Activated CD8-positive, alpha-beta memory T cell treated with anti-CD3 and anti-CD28 coated beads, Interleukin-2, amount 50 U/mL, for 4 hours (primary cell): ENCODE measurements around the gene ADAM12.

Experiments used
- DNase-seq: peaks from one replicate; pipeline ENCODE4 v3.0.0-alpha.2; 2020

The ADAM12 gene

DNA sequence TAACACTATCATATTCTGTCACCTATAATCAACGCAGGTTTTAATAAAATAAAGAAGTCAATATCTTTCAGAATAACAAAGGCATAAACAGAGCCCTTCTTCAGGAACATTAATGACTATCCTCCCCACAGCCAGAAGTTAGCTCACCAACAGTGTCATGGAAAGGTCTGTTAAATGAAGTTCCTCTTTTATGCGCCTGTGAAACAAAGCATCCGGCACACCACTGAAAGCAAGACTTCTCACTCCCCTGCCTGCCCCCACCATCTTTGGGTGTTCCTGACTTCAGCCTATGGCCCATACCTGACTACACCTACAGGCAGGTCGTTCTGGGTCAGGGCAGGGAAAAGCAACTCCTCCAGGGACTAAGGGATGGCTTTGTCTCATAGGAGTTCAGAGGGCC lies 286.5 kb downstream of the ADAM12 start:
- no peak for DNase-seq

DNA sequence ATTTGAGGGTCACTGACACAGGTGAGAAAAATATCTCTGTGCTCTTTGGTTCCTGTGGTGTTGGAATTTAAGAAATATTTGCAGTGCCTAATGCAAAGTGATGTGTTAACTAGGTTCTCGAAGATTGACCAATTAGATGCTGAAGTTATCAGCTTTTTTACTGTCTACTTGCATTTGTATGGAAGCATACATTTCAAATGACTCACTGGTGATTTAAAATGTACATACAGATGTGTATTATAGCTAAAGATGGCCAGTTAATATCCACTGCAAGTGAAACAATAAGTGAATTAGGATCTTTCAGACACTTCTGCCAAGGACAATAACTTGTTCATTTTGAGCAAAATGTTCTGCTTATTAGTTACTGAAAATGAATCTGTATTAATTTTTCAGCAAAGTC lies 287.0 kb downstream of the ADAM12 start:
- DNase-seq: no peak

DNA sequence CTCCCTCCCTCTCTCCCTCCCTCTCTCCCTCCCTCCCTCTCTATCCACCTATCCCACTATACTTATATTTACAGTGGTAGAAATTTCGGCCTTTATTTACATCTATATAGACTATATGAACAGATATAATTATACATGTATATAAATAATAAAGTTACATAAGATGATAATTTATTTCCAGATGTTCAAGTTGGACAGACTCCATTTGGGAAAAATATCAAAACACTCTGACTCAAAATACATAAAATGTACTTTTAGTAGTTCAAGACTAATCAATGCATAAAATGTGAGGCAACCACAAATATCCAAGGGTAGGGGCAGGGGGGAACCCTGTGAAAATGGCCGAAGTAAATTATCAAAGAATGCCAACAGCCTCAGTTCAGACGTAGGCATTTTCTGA lies 288.9 kb downstream of the ADAM12 start:
- DNase-seq: no peak

DNA sequence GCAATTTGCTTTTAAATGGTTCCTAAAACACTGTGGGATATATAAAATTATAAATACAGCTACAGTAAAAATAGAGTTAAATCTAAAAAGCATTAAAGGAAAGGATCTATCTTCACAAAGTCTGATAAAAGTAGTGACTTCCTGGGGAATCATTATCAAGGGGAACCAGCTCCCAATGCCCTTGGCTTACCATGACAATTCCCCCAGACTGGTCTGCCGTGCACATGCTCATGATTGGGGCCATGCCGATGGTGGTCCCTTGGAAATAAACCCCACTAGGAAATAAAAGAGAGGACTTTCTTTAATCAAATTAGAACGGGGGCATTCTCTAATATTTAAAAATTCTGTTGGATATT lies 290.1 kb downstream of the ADAM12 start:
- DNase-seq: no peak

DNA sequence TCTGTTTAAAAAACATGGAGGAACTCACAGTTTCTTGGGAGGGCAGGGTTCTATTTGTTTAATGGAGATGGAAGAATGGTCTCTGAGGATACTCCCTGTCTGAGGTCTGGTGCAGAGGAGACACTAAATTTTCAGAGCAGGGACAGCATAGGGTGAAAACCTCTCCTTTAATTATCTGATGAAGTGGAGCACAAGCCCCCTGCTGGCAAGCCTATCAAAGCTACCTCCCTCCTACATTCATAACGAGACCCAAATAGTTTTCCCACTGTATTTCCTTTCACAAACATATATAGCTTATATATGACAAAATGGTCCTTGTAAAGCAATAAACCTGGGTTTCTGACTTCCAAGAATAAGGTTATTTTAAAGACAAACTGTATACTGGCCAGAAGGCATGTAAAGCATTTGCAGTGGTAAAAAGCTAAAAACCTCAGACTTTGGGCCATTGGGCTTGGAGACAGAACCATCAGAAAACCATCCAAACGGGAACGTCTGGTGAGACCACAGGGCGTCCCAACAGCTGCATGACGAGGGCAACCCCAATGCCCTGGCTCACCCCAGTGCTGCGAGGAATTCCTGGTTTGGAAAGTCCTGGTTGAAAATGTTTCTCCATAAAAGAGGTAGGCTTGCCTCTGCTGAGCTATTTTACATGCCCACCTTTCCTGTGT lies 290.6 kb downstream of the ADAM12 start:
- no peak for DNase-seq

DNA sequence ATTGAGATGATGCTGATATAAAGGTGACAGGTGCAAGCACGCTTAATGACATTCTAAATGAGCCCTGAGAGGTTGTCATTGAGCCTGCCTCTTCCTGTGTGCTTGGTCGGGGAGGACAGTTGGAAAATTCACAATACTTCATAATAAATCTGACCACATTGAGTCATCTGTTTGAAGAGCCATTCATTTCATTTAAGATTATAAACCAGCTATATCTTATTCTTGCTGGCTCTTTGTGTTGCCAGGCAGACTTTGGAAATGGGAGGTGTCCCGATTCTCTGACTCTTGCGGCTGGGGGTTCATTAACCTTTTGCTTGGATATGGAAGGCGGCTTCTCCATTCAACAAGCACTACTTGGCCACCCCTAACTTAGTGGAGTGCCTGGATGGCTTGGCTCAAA lies 293.7 kb downstream of the ADAM12 start:
- no peak for DNase-seq

DNA sequence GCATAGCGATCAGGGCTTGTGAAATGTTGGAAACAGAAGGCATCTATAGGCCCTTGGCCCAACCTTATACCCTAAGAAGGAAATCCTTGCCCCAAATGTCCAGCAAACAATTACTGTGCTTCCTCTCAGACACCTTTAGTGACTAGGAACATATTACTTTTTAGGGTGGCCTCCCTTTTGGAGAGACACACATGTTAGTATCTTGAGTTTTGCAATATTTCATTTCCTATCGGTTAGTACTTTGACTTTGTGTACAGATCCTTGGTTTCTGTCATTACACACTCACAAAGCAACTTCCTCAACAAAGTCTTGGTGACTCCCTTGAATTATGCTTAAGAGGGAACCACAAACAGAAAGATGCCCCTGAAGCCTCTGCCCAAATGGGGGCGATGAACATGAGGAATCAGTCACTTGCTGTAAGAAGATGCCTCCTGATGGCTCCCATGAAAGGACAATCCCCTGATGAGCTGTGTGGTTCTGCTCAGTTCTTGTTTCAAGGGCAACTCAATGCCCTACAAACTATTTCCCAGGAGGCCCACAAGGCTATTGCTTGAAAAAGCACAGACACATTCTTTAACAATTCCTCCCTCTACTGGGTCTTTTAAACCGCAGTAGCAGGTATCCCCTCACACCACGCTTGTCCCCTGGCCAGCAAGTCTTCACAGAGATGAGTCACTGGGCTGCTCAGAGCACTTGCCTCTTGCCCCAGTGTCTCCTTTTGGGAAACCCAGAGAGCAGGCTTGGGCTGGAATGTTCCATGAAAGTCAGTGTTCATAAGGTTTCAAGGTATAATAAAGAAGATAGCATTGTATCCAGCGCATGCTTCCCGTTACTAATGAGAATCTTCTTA lies 295.7 kb downstream of the ADAM12 start:
- DNase-seq: no peak

DNA sequence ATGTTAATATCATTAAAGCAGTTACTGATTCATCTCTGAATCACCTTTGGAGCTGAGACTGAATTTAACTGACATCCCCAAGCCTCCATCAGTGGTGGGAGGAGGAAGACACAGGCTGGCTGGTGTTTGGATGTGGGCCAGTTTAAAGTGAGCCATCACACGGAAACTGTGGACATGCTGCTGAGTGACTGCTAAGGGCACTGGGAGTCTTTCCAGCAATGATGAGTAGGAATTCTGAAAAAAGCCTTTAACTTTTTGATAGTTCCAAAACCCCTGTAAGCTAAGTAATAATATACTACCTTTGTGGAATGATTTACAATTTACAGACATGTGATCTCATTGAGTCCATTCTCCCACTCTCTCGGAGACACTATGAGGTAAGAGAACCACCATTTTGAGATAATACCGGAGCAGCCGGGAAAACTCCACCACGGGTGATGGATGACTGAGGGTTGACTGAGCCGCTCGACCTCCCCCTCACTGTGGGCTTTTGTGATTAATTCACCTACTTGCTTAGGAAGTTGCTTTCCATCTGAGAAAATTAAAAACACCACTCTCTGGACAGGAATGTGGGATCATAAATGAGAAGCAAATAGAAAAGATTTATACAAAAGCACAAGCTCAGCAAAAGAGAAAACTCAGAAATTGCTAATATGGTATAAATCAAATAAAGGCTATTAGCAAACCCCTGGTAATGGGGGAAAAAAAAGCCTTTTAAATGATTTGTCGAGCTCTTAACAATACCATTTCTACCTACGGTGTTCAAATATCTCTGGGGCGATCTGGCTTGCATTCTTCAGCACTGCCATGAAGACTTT lies 297.2 kb downstream of the ADAM12 start:
- DNase-seq: no peak

DNA sequence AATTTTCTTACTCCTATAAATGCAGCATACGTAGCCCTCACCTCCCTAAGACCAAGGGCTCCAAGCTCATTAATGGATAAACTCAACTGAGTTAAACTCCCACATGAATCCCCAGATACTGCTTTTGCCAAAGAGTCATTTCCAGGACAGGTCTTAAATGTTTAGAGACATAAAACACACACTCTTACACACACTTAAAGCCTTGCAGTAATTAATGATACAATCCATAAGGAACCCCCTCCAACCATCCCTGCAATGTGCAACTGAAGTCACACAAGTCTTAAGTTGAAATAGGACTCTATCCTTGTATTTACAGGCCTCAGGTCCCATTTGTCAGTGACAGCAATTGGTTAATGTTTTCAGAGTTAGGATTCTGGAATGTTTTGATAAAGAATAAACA lies 297.8 kb downstream of the ADAM12 start:
- no peak for DNase-seq

DNA sequence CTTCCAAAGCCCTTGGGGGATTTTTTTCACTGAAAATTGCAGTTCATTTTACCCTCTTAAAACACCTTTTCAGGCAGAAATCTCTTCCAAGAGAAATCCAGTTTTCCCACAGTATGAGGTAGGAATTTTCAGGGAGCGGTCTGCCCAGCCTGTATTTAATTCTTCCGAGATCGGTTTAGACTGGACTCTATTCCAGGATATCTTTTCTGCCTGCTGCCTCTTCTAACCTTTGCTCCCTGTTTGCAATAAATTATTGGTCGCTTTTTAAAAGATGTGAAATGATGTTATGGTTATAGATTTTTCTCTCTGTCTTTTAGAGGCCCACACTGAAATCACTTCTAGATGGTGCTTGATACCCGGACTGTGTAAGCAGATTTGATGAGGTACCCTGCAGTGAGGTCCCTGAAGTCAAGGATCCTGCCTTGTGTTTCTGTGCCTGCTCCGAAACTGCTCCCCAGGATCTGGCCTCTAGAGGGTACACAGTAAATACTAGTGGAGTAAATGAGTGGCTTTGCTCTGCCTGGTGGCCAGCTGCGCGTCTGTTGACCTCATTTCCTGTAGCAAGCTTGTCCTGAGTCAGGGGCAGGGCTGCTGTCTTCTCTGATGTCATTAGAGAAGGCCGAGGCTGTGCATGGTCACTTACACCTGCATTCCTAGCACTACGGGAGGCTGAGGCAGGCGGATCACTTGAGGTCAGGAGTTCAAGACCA lies 300.3 kb downstream of the ADAM12 start:
- no peak for DNase-seq

DNA sequence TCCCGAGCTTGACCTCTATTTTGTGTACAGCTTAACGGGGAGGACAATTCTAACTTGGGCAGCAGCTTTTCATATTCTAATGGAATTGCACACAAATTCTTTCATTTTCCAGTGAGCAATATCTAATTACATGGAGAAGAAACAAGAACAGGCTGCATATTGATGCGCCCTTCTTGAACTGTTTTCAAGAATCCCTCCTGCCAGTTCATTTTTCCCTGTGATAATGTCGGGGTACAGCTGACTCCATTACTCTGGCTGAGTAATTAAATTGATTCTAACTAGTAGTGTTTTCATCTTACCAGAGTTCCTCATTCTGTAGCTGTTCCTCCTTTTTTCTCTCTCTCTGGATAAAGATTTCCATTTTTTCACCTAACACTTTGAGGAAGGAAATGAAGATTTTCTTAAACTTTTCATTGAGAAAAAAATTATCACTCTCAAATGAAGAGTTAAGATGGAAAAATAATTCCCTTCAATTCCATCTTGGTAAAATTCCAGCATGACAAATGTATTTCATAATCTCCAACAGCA lies 301.1 kb downstream of the ADAM12 start:
- no peak for DNase-seq

DNA sequence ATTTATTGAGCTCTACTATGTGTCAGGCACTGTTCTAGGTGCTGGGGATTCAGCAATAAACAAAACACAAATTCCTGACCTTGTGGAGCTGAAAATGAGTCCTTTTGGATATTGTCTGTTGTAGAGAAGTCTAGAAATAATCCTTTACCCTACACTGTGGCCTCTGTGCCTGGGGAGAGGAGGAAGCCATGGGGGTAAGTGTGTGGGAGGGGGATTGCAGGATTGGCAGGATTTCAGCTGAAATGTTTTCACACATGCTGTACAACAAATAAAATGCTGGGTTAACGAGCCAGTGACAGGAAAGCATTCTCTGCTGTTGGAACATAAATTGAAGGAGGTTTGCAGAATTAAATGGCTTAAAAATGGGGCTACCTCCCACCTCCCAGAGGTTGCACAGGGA lies 302.5 kb downstream of the ADAM12 start:
- DNase-seq: no peak

DNA sequence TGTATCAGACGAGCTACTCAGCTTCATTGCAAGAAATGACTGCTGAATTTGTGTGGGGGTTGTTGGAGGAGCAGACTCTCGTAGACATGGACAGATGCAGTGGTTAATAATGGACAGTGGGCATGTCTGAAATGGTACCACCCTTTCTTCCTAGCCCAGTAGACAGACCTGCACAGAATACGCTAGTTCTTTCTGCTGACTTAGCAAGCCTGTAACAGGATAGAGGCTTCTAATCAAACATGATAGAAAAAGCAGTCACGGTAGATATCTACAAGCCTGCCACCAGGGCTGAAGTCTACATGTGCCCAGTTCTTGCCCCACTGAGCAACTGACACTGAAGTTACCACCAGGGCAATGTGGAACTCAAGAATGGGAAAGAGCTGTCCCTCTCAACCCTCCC lies 303.9 kb downstream of the ADAM12 start:
- DNase-seq: no peak

DNA sequence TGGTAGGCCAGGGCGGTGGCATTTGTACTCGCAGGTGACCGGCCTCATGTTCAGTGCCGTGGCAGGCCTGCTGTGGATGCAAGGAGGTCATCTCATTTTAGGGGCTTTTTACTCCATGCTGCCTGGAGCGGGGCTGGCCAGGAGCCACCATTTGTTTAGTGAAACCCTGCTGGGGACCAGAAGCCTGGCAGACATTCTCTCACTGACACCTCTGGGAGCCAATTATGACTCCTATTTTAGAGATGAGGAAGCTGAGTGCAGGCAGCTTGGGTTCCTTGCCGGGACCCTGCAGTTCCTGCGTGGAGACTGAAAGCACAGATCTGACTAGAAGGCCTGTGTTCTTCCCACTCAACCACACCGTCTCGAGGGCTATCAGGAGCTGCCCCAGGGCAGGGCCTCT lies 305.3 kb downstream of the ADAM12 start:
- no peak for DNase-seq

DNA sequence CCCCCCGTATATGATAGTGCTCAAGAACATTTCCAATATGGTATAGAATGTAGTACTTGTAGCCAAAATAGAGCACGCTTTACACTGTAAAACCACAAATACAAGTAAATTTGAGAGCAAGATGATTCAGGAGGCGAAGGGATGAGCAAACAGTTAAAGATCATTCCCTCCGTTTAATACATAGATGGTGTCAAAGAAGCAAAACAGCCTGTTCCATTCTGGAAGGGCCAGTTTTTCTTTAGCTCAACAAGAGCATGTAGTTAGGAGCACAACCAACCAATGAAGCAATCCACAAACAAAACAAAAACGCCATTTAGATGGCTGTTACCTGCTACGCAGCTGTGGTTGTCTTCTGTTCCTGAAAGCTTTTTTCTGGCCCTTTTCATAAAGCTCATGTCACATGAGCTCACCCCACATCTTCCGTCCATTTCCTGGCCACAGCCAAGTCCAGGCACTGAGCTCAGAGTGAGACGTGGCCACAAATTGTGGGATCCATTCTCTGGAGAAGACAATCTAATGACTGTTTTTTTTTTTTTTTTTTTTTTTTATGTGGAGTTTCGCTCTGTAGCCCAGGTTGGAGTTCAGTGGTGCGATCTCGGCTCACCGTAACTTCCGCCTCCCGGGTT lies 306.3 kb downstream of the ADAM12 start:
- no peak for DNase-seq

DNA sequence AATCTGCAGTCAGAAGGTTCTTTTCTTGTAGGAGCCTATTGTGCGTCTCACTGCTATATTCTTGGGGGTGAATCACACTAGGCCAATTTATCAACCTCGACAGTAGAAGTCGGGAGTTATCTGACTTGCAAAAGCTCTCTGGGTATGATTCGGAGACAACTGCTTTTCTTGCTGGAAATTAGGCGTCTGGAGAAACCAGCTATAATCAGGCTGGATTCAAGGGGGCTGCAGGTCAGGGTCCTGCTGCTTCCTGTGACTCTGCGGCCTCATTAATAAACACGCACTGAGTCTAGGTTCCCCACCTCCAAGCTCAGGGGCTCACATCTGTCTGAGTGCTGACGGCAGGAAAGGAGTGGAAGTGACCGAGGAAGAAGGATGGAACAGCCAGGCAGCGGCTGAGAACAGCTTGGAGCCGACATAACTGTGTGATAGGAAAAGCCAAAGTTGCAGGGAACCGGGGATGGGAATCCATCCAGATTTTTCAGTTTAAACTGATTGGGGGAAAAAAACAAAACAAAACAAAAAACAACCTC lies 307.3 kb downstream of the ADAM12 start:
- DNase-seq: no peak

DNA sequence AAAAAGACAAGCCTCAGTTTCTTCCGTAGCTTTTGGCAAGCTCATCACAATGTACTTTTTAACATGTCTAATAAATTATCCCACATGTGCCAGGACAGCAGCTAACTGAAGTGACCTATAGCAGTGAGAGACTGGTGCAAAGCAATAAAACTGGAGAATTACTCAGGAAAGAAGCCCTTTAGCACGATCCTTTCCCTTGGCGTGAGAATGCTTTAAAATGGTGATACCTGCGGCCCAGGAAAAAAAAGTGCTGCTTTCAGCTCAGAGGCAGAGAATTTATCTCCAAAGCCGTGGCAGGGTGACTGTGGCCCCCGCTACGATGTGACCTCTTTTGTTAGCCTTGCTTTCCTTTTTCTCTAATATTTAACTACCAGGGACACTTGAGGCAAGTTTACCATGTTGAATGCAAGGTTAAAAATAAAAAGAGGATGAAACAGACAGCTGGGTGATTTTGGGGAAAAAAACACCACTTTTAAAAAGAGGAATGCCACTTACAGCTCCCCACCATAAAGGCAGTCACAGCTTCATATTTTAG lies 307.9 kb downstream of the ADAM12 start:
- DNase-seq: no peak

DNA sequence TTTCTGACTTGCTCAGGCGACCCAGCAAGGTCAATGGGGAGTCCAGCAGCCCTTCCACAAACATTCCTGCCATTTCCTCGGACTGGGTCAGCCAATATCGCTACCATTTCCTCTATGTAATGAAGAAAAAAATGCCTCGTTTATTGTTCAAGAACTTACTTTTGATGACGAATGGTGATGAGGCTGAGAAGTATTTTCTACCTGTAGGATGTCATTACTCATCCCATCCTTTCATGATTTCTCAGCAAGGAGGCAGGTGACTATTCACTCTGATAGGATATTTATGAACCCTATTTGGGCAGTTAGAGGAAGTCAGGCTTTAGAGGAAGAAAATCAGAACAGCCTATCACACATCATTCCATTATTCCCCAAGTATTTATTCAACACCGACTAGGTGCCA lies 313.3 kb downstream of the ADAM12 start:
- DNase-seq: no peak

DNA sequence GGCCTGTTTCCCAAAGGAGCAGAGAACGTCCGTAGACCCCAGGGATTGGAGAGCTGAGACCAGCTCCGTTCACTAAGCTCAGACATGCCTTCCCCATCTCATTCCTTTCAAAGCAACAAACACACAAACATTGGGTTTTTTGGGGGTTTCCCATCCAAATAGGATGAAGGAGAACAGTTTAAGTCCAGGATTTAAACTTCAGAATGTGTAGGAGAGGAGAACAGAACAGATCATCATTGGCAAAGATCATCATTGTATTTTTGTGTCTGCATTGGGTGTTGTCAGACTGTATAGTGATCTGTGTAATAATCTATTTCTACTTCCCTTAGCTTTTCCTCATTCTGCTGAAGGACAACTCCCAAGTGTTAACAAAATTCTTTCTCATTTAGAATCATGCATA lies 314.0 kb downstream of the ADAM12 start:
- DNase-seq: no peak

DNA sequence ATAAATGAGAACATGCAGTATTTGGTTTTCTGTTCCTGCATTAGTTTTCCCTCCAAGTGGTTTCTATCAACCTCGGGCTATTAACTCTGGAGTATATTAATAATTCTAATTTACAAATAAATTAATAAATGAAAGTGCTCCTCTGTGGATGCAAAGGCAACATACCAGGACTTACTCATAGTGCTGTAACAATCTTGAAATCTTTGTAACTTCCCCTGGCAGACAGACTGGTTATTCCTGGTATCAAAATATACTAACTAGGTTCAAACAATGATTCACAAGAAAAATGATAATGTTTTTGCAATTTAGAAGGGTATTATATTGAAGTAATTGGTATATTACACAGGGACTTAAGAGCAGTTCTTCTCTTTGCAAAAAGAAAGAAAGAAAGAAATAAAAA lies 314.7 kb downstream of the ADAM12 start:
- no peak for DNase-seq

DNA sequence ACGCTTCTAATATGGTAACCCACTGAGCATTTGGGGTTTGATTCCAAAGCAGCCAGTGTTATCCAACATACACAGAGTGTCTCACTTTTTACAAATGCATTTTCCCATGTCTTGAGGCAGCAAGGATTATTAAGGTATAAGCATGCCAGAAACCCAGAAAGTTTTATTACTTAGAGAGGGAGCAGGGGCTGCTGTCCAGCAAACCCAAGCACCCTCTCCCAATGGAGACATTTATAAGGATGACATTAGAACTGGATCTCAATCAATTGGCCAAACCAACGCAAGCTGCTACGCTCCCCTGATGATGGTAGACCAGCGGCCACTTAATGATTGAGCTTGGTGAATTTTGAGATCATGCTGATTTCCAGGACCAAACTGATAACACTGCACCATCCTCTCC lies 315.7 kb downstream of the ADAM12 start:
- DNase-seq: no peak
